HT1080 (cell line): ENCODE measurements around the gene SYNPR. TPM values are rescaled to one million over a fixed set of nuclear protein-coding genes. Genes with fewer than 3 reads are reported as not detected.

Experiments used
- DNase-seq: peaks from one replicate; pipeline ENCODE4 v3.0.0-alpha.2; 2015; ENCODE audit warnings: low read depth
- total RNA-seq: library from RNA; depleted of rRNA; stranded (reverse); fragments of >200 nt; shearing (Covaris generic); gene quantifications from 2 replicates; pipeline ENCODE4 v1.2.3, GENCODE V29; 2014

SYNPR gene
- total RNA-seq, 1 experiment from 2014 or later, result not detected

DNA sequence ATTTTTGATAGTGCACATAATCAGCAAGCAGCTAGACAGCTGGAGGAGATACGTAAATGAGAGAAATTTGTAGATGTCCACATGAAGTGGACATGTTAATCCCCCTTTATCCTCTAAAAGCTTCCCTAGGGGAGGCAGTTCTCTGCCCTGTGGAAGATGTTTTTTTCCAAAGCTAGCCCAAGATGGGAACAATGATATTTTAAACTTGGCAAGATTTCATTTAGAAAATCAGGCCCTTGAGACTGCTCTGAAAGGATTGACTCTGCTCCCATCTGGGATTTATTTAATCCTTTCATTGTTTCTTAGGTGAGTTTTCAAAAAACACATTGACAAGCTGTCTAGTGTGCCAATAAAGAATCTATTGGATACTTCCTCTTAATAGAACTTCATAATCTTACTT is 92.0 kb downstream of the SYNPR start:
- no peak for DNase-seq

DNA sequence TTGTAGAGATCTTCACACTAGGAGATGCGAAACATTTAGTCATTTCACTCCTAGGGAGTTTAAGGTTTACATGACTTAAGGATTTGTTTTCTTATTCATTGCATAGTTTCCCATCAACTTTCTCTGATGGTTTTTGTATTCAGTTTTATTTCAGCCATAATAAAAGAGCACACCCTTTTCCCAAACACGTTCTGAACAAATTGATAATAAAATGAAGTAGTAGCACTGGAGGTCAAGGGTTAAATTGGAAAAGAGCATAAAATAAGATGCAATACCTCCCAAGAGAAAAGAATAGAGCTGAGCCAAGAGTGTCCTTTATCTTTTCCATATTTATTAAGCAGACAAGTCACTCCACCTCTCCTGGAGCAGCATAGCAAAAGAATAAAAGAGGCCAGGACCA is 104.9 kb downstream of the SYNPR start:
- DNase-seq, result no peak

GRCh38 chr3:63384382-63384781 is 106.3 kb downstream of the SYNPR start:
- no peak for DNase-seq

DNA sequence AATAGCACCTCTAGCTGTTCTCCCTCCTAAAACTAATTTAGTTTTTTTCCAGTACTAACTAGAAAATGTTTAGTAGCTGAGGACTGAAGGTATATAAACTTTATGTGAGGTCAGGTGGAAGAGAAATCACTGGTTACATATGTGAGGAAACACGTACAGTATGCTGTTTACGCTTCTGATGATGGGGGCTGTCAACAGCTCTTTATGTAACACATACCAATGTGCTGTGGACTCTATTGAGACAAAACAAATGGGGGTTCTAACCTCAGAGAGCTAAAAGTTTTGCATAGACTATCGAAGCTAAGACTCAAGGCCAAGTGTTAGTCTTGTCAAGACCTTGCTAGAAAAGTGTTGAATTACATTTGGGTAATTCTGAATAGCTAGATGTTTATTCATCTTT is 107.5 kb downstream of the SYNPR start:
- no peak for DNase-seq

- no peak for DNase-seq
Observed at GRCh38 chr3:63386568-63386967, 108.5 kb downstream of the SYNPR start.

GRCh38 chr3:63387568-63387967 is 109.5 kb downstream of the SYNPR start:
- peak; percentile 51 for DNase-seq

DNA sequence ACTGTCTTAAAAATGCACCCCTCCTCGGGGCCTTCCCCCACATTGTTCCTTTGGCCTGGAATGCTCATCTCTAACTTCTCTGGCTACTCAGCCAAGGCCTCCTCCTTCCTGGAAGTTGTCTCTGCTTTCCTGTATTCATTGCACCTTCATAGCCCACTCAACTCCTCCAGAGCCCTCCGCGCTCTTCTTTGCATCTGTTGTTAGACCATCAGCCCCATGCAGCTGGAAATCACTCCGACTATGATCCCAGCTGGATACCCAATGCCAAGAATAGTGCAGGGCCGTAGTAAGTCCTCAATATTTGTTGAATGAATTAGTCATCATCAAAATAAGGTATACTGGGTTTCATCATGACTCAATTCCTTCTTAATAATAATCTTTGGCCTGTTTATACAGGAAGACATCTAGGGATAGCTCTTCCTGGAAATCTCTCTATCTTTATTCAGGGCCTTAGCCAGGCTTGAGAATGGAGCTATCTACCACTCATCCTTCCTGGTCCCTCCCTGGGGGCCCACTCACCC is 112.7 kb downstream of the SYNPR start:
- DNase-seq, result no peak

DNA sequence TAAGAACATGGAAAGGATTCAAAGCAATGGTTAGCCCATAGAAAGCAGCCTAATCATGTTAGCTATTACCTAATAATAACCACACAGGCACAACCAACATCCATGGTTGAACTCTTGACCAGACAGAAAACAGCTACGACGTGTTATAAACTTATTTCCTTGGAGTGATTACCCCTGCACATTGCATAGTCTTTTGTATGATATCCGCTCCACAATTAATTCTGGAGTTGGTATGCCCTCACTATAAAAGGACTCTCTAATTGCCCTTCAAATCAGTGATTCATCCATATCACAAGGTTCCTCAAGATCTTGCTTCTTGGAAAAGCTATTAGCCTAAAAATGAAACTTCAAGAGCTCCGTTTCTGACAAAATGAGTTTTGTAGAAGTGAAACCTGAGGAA is 117.9 kb downstream of the SYNPR start:
- no peak for DNase-seq

DNA sequence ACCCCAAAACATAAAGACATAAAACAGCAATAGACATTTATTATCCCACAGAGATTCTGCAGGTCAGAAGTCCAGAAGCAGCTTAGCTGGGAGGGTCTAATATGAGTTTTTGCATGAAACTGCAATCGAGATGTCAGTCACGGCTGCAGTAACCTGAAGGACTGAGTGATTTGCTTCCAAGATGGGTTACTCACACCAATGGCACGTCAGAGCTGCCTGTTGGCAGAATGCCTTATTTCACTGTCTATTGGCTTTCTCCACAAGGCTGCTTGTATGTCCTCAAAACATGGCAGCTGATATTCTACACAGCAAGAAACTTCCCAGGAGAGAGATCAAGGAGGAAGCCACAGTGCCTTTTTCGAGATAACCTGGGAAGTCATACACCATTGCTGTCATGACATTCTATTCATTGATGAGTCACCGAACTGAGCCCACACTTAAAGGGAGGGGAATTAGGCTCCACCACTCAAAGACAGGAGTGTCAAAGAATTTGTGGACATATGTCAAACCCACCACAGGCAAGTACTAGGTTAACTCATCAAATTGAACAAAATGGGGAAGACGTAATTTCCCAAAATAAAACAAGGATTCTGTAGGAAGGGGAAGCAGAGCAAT is 122.2 kb downstream of the SYNPR start:
- DNase-seq, result peak; percentile 34

DNA sequence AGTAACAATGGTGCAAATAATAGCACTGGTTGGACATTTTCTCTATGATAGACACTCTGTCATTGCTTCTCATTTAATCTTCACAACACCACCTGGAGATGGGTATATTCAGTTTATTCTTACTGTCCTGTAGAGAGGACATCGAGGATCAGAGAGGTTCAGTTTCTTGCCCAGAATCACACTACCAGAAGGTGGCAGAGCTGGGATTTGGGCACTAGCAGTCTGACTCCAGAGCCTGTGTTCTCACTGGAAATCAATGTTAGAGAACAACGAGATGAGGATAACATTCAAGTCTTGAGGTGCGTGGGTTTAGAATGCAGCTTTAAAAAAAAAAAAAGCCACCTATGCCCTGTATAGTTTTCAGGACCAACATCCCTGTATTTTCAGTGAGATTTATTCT is 127.8 kb downstream of the SYNPR start:
- no peak for DNase-seq

DNA sequence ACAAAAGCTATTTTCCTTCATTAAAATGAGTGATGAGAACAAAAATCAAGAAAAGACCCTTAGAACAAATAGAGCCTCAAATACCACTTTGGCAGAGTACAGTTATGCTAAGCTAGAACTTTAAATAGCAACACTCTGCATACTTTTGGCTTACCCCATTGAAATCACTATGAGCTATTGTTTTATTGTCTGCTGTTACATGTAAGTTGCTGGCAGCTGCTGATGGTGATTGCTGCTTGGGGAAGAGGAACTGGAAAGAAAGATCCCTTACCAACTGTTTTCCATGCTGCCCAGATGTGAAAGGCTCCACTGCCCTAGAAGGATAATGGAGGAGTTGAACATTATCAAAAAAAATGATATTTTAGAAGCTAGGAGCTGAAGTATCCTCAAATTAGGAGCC is 135.4 kb downstream of the SYNPR start:
- no peak for DNase-seq

GRCh38 chr3:63414607-63415006 is 136.5 kb downstream of the SYNPR start:
- no peak for DNase-seq

DNA sequence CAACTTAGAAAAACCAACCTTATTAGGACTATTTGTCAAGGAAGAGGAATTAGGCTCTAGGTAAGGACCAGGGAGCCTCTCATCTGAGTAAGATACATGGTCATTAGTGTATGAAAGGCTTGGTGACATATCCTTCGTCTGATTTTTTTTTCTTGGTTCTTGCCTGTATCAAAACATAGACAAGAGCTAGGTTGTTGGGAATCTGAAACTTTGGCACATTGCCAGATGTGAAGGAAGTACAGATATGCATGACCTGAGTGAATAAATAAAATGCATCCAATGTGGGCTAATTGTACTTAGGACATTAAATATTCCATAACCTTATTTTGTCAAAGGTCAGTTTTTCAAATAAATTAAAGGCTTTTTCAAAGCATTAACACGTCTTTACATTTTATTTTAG is 151.8 kb downstream of the SYNPR start:
- DNase-seq, result no peak

- DNase-seq, result no peak
Observed at GRCh38 chr3:63430875-63431274, 152.8 kb downstream of the SYNPR start.

- no peak for DNase-seq
Observed at GRCh38 chr3:63437858-63438257, 159.8 kb downstream of the SYNPR start.

DNA sequence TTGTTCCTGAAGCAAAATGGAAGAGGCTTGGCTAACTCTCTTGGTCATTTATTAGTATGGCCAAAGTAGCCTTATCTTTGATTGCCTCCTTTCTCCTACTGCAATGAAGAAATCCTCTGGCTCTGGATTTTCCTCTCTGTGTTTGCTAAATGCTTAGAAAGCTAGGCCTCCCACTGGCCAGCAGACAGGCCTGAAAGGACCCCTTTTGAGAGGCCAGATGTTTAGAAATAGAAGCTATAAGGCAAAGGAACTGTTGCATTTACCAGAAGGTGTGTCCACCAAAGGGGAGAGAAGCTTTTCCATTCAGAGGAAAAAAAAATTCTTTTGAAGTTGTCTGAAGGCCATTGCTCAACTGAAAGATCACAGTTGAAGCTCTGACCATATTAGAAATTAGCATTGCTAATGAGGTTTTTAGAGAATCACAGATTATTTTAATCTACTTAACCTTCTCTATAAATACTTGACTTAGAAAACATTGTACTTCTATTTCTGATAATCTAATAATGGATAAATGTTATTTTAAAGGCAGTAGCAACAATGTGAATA is 160.8 kb downstream of the SYNPR start:
- DNase-seq, result no peak

DNA sequence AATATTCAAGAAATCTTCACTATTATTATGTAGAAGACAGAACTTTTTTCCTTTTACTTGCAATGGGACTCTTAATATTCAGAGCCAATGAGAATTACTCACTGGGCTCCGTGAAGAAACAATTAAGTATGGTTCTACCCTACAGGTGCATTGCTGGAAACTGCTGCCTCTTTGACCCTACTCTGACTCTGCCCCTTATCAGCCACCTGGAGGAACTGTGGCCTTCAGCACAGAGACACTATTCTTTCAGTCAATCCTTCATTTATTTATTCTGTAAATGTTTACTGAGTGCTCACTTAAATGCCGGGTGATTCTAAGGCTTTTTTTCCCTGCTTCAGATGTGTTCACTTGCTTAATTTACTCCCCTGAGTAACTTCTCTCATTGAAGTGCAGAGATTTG is 163.2 kb downstream of the SYNPR start:
- no peak for DNase-seq

GRCh38 chr3:63442918-63443317 is 164.8 kb downstream of the SYNPR start:
- no peak for DNase-seq

DNA sequence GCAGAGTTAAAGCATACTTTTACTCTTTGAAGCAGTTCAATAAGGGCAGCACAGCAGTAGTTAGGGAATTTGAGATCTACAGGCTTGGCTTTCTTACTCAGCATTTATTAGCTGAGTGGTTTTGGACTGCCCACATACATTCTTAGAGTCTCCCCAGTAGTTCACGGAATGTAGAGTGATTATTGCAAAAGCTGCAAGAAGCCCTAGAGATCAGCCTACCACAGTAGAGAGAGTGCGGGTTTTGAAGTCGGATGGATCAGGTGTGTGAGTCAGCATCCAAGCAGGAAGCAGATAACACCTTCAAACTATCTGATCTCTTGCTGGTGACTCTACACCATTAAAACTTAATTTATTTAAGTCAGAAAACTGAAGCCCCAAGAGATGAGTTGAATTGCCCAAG is 171.9 kb downstream of the SYNPR start:
- DNase-seq, result no peak

- DNase-seq, result peak; percentile 46
Observed at GRCh38 chr3:63450634-63451363, 172.7 kb downstream of the SYNPR start.

DNA sequence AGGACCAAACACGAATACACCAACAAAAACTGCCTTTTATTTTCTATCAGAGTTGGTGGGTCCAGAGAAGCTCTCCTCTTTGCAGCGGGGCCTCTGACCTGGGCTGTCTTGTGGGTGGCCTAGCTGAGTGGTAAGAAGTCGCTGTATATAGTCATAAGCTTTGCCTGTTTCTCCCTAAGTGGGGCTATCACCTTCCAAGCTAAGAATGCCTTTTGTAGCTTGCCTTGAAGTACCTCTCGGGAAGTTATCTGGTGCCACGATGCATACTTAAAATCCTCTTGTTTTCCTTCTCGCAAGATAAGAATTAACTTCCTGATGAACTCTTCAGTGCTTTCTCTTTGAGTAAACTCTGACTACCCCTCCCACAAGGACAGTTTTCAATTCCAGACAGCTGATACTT is 178.8 kb downstream of the SYNPR start:
- no peak for DNase-seq

- no peak for DNase-seq
Observed at GRCh38 chr3:63458405-63458804, 180.3 kb downstream of the SYNPR start.

GRCh38 chr3:63462732-63463131 is 184.6 kb downstream of the SYNPR start:
- no peak for DNase-seq
